HEK293 (cell line): Measurements from ENCODE around the gene OR2G3.

Source experiments
- CTCF ChIA-PET: fragments of 350-600 bp; formaldehyde crosslinking; extraction: SDS; loops from one replicate; lab custom pipeline; 2021; ENCODE audit warnings: antibody characterized with exemption; lab: Yijun Ruan, JAX
- POLR2A ChIA-PET: fragments of 300-600 bp; formaldehyde crosslinking; extraction: SDS; loops from one replicate; lab custom pipeline; 2020; ENCODE audit warnings: antibody characterized with exemption, inconsistent platforms; lab: Yijun Ruan, JAX
- H3K27ac ChIP-seq: fragments of 200-500 bp; sonication (Bioruptor generic); 2 replicates; pipeline ENCODE4 v1.5.1; 2014; ENCODE audit warnings: low read depth, low read length, control low read depth, inconsistent platforms; ENCODE audit errors: extremely low read depth
- H3K36me3 ChIP-seq, 2 experiments: fragments of 200-500 bp in 1 of 2; sonication (Bioruptor generic) in 1 of 2; 1 replicate in 1 of 2; 2 replicates in 1 of 2; pipeline ENCODE4 v1.5.1; 2014 to 2017; ENCODE audit warnings: inconsistent platforms in 2 of 2, low read length in 2 of 2; ENCODE audit not compliant: control insufficient read depth in 2 of 2, insufficient read depth in 1 of 2
- H3K4me1 ChIP-seq: fragments of 200-500 bp; sonication (Bioruptor generic); 2 replicates; pipeline ENCODE4 v1.5.1; 2014; ENCODE audit warnings: mild to moderate bottlenecking, low read length, inconsistent platforms; ENCODE audit not compliant: control insufficient read depth, insufficient read depth
- H3K4me3 ChIP-seq: 2 replicates; pipeline ENCODE4 v1.5.1; 2011; ENCODE audit warnings: low read depth, mild to moderate bottlenecking, control low read depth, low read length, moderate library complexity
- H3K9me3 ChIP-seq: fragments of 200-500 bp; sonication (Bioruptor generic); 2 replicates; pipeline ENCODE4 v1.5.1; 2014; ENCODE audit warnings: low read depth, low read length, inconsistent platforms; ENCODE audit not compliant: control insufficient read depth, insufficient read depth
- GFI1B ChIP-seq: fragments of 450-650 bp; formaldehyde crosslinking; IDR thresholded peaks from 2 replicates; pipeline ENCODE4 v1.5.1; 2016; ENCODE audit warnings: missing biosample characterization, missing genetic modification characterization
- GLI4 ChIP-seq: fragments of 450-650 bp; formaldehyde crosslinking; IDR thresholded peaks from 2 replicates; pipeline ENCODE4 v1.5.1; 2016; ENCODE audit warnings: missing biosample characterization, missing genetic modification characterization
- KLF7 ChIP-seq: fragments of 450-650 bp; formaldehyde crosslinking; IDR thresholded peaks from 2 replicates; pipeline ENCODE4 v1.5.1; 2016; ENCODE audit warnings: missing biosample characterization, missing genetic modification characterization, borderline replicate concordance
- KLF9 ChIP-seq: fragments of 450-650 bp; formaldehyde crosslinking; IDR thresholded peaks from 2 replicates; pipeline ENCODE4 v1.5.1; 2016; ENCODE audit warnings: missing biosample characterization, missing genetic modification characterization, low read depth
- OSR2 ChIP-seq: fragments of 450-650 bp; formaldehyde crosslinking; IDR thresholded peaks from 2 replicates; pipeline ENCODE4 v1.5.1; 2016; ENCODE audit warnings: missing biosample characterization, missing genetic modification characterization
- ZBTB17 ChIP-seq: fragments of 450-650 bp; formaldehyde crosslinking; IDR thresholded peaks from 2 replicates; pipeline ENCODE4 v1.5.1; 2016; ENCODE audit warnings: missing biosample characterization, missing genetic modification characterization
- ZNF175 ChIP-seq: fragments of 450-650 bp; formaldehyde crosslinking; IDR thresholded peaks from 2 replicates; pipeline ENCODE4 v1.5.1; 2016; ENCODE audit warnings: missing biosample characterization, missing genetic modification characterization
- ZNF184 ChIP-seq: fragments of 450-650 bp; IDR thresholded peaks from 2 replicates; pipeline ENCODE4 v1.5.1; 2018; ENCODE audit warnings: missing biosample characterization, mild to moderate bottlenecking, missing genetic modification characterization
- ZNF354C ChIP-seq: fragments of 450-650 bp; formaldehyde crosslinking; IDR thresholded peaks from 2 replicates; pipeline ENCODE4 v1.5.1; 2016; ENCODE audit warnings: missing biosample characterization, missing genetic modification characterization, low read depth, borderline replicate concordance
- ZNF529 ChIP-seq: fragments of 450-650 bp; formaldehyde crosslinking; IDR thresholded peaks from 2 replicates; pipeline ENCODE4 v1.5.1; 2017; ENCODE audit warnings: missing genetic modification characterization, missing biosample characterization; ENCODE audit not compliant: insufficient replicate concordance
- ZNF555 ChIP-seq: fragments of 450-650 bp; formaldehyde crosslinking; conservative IDR thresholded peaks from 2 replicates; pipeline ENCODE4 v1.5.1; 2017; ENCODE audit warnings: missing biosample characterization, mild to moderate bottlenecking, missing genetic modification characterization, inconsistent platforms
- ZNF629 ChIP-seq: fragments of 450-650 bp; formaldehyde crosslinking; IDR thresholded peaks from 2 replicates; pipeline ENCODE4 v1.5.1; 2017; ENCODE audit warnings: missing biosample characterization, missing genetic modification characterization
- ZNF747 ChIP-seq: fragments of 450-650 bp; formaldehyde crosslinking; IDR thresholded peaks from 2 replicates; pipeline ENCODE4 v1.5.1; 2016; ENCODE audit warnings: missing biosample characterization, missing genetic modification characterization
- ZNF777 ChIP-seq: fragments of 450-650 bp; formaldehyde crosslinking; IDR thresholded peaks from 2 replicates; pipeline ENCODE4 v1.5.1; 2017; ENCODE audit warnings: missing biosample characterization, missing genetic modification characterization, borderline replicate concordance
- ZNF792 ChIP-seq: fragments of 450-650 bp; formaldehyde crosslinking; IDR thresholded peaks from 2 replicates; pipeline ENCODE4 v1.5.1; 2016; ENCODE audit warnings: missing biosample characterization, missing genetic modification characterization
- ZSCAN30 ChIP-seq: fragments of 450-650 bp; IDR thresholded peaks from 2 replicates; pipeline ENCODE4 v1.5.1; 2018; ENCODE audit warnings: missing biosample characterization, mild to moderate bottlenecking, missing genetic modification characterization, moderate library complexity
- TF ChIP-seq, protein P1 (sequence below): fragments of 450-650 bp; formaldehyde crosslinking; IDR thresholded peaks from 2 replicates; pipeline ENCODE4 v1.5.1; 2017; ENCODE audit warnings: missing biosample characterization, missing genetic modification characterization
- TF ChIP-seq, protein P2 (sequence below): fragments of 450-650 bp; formaldehyde crosslinking; IDR thresholded peaks from 2 replicates; pipeline ENCODE4 v1.5.1; 2016; ENCODE audit warnings: missing biosample characterization, missing genetic modification characterization
- TF ChIP-seq, protein P3 (sequence below): fragments of 450-650 bp; IDR thresholded peaks from 2 replicates; pipeline ENCODE4 v1.5.1; 2018; ENCODE audit warnings: missing biosample characterization, missing genetic modification characterization
- TF ChIP-seq, protein P4 (sequence below): fragments of 450-650 bp; formaldehyde crosslinking; IDR thresholded peaks from 2 replicates; pipeline ENCODE4 v1.5.1; 2016; ENCODE audit warnings: missing biosample characterization, missing genetic modification characterization
- TF ChIP-seq, protein P5 (sequence below): fragments of 450-650 bp; formaldehyde crosslinking; IDR thresholded peaks from 2 replicates; pipeline ENCODE4 v1.5.1; 2017; ENCODE audit warnings: missing biosample characterization, missing genetic modification characterization
- TF ChIP-seq, protein P6 (sequence below): fragments of 450-650 bp; formaldehyde crosslinking; IDR thresholded peaks from 2 replicates; pipeline ENCODE4 v1.5.1; 2016; ENCODE audit warnings: missing biosample characterization, missing genetic modification characterization
- TF ChIP-seq, protein P7 (sequence below): fragments of 450-650 bp; formaldehyde crosslinking; IDR thresholded peaks from 2 replicates; pipeline ENCODE4 v1.5.1; 2016; ENCODE audit warnings: missing biosample characterization, missing genetic modification characterization

The OR2G3 gene

DNA sequence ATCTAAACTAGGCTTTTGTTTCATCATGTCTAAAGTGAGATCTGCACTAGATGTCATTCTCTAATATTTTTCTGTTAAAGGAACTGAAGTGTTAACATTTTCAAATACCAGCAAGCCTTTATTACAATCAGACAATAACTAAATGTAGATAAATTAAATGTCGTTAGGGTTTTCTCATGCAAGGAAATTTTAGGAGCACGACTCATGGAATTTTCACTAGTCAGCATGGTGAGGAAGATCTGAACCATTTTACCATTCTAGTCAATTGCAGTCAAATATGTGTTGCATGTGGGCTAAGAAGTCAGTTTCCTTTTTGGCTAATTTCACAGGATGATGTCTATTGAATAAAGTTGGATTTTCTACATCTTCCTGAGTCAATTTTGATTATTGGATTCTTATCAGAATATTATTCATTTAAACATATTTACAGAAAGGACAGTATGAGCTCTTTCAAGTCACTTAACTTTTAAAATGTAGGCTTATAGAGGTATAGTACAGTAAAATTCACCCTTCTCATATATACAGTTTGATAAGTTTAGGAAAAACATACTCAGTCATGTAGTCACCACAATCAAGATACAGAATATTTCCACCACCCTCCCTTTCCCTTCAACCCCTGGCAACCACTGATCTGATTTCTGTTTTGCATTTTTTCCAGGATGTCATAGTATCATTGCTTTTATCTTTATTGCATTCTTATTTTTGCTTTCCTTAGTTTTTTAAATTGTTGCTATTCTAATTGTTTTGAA, 47.3 kb upstream of the OR2G3 start (continued):
- TF ChIP-seq ZNF555 (tag by site-specific recombination) (no peak), ZNF777 (tag by site-specific recombination) (no peak), ZBTB17 (tag by site-specific recombination) (no peak), ZNF629 (no peak), KLF7 (tag by site-specific recombination) (no peak)
- TF ChIP-seq, protein P1, sequence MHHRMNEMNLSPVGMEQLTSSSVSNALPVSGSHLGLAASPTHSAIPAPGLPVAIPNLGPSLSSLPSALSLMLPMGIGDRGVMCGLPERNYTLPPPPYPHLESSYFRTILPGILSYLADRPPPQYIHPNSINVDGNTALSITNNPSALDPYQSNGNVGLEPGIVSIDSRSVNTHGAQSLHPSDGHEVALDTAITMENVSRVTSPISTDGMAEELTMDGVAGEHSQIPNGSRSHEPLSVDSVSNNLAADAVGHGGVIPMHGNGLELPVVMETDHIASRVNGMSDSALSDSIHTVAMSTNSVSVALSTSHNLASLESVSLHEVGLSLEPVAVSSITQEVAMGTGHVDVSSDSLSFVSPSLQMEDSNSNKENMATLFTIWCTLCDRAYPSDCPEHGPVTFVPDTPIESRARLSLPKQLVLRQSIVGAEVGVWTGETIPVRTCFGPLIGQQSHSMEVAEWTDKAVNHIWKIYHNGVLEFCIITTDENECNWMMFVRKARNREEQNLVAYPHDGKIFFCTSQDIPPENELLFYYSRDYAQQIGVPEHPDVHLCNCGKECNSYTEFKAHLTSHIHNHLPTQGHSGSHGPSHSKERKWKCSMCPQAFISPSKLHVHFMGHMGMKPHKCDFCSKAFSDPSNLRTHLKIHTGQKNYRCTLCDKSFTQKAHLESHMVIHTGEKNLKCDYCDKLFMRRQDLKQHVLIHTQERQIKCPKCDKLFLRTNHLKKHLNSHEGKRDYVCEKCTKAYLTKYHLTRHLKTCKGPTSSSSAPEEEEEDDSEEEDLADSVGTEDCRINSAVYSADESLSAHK (tag by site-specific recombination), result no peak
- TF ChIP-seq, protein P2, sequence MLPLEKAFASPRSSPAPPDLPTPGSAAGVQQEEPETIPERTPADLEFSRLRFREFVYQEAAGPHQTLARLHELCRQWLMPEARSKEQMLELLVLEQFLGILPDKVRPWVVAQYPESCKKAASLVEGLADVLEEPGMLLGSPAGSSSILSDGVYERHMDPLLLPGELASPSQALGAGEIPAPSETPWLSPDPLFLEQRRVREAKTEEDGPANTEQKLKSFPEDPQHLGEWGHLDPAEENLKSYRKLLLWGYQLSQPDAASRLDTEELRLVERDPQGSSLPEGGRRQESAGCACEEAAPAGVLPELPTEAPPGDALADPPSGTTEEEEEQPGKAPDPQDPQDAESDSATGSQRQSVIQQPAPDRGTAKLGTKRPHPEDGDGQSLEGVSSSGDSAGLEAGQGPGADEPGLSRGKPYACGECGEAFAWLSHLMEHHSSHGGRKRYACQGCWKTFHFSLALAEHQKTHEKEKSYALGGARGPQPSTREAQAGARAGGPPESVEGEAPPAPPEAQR (tag by site-specific recombination), result no peak
- TF ChIP-seq, protein P3, sequence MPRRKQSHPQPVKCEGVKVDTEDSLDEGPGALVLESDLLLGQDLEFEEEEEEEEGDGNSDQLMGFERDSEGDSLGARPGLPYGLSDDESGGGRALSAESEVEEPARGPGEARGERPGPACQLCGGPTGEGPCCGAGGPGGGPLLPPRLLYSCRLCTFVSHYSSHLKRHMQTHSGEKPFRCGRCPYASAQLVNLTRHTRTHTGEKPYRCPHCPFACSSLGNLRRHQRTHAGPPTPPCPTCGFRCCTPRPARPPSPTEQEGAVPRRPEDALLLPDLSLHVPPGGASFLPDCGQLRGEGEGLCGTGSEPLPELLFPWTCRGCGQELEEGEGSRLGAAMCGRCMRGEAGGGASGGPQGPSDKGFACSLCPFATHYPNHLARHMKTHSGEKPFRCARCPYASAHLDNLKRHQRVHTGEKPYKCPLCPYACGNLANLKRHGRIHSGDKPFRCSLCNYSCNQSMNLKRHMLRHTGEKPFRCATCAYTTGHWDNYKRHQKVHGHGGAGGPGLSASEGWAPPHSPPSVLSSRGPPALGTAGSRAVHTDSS (tag by site-specific recombination), result no peak
- TF ChIP-seq, protein P4, sequence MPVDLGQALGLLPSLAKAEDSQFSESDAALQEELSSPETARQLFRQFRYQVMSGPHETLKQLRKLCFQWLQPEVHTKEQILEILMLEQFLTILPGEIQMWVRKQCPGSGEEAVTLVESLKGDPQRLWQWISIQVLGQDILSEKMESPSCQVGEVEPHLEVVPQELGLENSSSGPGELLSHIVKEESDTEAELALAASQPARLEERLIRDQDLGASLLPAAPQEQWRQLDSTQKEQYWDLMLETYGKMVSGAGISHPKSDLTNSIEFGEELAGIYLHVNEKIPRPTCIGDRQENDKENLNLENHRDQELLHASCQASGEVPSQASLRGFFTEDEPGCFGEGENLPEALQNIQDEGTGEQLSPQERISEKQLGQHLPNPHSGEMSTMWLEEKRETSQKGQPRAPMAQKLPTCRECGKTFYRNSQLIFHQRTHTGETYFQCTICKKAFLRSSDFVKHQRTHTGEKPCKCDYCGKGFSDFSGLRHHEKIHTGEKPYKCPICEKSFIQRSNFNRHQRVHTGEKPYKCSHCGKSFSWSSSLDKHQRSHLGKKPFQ (tag by site-specific recombination), result no peak
- TF ChIP-seq, protein P5, sequence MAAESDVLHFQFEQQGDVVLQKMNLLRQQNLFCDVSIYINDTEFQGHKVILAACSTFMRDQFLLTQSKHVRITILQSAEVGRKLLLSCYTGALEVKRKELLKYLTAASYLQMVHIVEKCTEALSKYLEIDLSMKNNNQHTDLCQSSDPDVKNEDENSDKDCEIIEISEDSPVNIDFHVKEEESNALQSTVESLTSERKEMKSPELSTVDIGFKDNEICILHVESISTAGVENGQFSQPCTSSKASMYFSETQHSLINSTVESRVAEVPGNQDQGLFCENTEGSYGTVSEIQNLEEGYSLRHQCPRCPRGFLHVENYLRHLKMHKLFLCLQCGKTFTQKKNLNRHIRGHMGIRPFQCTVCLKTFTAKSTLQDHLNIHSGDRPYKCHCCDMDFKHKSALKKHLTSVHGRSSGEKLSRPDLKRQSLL (tag by site-specific recombination), result no peak

DNA sequence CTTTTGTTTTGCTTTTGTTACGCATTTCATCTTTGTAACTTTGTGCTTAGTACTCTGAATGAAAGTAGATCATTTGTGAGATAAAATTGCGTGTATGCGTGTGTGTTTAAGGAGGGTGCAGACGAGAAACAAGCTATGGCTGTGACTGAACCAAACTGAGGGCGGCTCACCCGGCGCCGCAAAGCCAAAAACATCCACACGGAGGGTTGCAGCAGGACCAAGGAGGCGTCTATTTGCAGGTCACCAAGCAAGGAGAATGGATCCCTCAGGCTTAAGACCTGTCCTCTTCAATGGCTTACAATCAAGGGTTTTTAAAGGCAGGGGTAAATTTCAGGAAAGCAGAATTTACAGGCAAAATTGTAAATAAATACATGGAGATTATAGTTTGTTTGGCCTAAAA, 43.7 kb upstream of the OR2G3 start:
- CTCF ChIA-PET, result no interaction called here
- TF ChIP-seq GFI1B (tag by site-specific recombination), result no peak
- TF ChIP-seq ZSCAN30, result no peak
- TF ChIP-seq ZNF354C (tag by site-specific recombination), result no peak
- TF ChIP-seq ZNF792, result no peak
- TF ChIP-seq, protein P6, sequence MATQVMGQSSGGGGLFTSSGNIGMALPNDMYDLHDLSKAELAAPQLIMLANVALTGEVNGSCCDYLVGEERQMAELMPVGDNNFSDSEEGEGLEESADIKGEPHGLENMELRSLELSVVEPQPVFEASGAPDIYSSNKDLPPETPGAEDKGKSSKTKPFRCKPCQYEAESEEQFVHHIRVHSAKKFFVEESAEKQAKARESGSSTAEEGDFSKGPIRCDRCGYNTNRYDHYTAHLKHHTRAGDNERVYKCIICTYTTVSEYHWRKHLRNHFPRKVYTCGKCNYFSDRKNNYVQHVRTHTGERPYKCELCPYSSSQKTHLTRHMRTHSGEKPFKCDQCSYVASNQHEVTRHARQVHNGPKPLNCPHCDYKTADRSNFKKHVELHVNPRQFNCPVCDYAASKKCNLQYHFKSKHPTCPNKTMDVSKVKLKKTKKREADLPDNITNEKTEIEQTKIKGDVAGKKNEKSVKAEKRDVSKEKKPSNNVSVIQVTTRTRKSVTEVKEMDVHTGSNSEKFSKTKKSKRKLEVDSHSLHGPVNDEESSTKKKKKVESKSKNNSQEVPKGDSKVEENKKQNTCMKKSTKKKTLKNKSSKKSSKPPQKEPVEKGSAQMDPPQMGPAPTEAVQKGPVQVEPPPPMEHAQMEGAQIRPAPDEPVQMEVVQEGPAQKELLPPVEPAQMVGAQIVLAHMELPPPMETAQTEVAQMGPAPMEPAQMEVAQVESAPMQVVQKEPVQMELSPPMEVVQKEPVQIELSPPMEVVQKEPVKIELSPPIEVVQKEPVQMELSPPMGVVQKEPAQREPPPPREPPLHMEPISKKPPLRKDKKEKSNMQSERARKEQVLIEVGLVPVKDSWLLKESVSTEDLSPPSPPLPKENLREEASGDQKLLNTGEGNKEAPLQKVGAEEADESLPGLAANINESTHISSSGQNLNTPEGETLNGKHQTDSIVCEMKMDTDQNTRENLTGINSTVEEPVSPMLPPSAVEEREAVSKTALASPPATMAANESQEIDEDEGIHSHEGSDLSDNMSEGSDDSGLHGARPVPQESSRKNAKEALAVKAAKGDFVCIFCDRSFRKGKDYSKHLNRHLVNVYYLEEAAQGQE, result no peak
- TF ChIP-seq ZNF747 (tag by site-specific recombination), result no peak
- no peak for TF ChIP-seq OSR2 (tag by site-specific recombination)
- TF ChIP-seq KLF9, result no peak
- no peak for TF ChIP-seq GLI4
- no peak for TF ChIP-seq ZNF175
- TF ChIP-seq ZNF184, result no peak
- TF ChIP-seq, protein P7, sequence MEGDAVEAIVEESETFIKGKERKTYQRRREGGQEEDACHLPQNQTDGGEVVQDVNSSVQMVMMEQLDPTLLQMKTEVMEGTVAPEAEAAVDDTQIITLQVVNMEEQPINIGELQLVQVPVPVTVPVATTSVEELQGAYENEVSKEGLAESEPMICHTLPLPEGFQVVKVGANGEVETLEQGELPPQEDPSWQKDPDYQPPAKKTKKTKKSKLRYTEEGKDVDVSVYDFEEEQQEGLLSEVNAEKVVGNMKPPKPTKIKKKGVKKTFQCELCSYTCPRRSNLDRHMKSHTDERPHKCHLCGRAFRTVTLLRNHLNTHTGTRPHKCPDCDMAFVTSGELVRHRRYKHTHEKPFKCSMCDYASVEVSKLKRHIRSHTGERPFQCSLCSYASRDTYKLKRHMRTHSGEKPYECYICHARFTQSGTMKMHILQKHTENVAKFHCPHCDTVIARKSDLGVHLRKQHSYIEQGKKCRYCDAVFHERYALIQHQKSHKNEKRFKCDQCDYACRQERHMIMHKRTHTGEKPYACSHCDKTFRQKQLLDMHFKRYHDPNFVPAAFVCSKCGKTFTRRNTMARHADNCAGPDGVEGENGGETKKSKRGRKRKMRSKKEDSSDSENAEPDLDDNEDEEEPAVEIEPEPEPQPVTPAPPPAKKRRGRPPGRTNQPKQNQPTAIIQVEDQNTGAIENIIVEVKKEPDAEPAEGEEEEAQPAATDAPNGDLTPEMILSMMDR (tag by site-specific recombination), result no peak
- no peak for TF ChIP-seq ZNF529 (tag by site-specific recombination)

More for the DNA sequence above, 43.7 kb upstream of the OR2G3 start:
- Histone ChIP-seq H3K36me3 (no peaks in the 10 kb centered on the region), H3K27ac (no peak overlapping the region), H3K4me3 (no peak overlapping the region), H3K4me1 (no peaks in the 10 kb centered on the region), H3K9me3 (no peaks in the 10 kb centered on the region)
- POLR2A ChIA-PET, result no interaction called here
